Thyroid gland (tissue), 4 donors: ENCODE results near the gene PRKD1.

Experiments used
- CTCF ChIP-seq, 6 experiments: fragments of 200-600 bp in 3 of 6; fragments of 450-650 bp in 3 of 6; sonication (generic) in 3 of 6; IDR thresholded peaks; one replicate each; pipeline ENCODE4 v1.5.1; 2016 to 2019; ENCODE audit warnings: antibody characterized with exemption in 6 of 6, mild to moderate bottlenecking in 2 of 6, inconsistent platforms in 1 of 6, moderate library complexity in 1 of 6
- POLR2A ChIP-seq, 2 donors: fragments of 450-650 bp; IDR thresholded peaks; one replicate each; pipeline ENCODE4 v1.6.1; 2017; ENCODE audit warnings: antibody characterized with exemption in 2 of 2, mild to moderate bottlenecking in 2 of 2, moderate library complexity in 1 of 2

- TF ChIP-seq CTCF (IDR thresholded peaks at IDR 0.05) (no peak), POLR2A (IDR thresholded peaks at IDR 0.05) (no peak)
These were observed 309.2 kb downstream of the PRKD1 start for GRCh38 chr14:29618323-29619067.
